Ascending aorta (tissue), 2 donors: Measurements from ENCODE around the gene GPANK1. TPM values are rescaled to one million over a fixed set of nuclear protein-coding genes. Genes with fewer than 3 reads are reported as not detected.

ENCODE experiments used
- DNase-seq, 2 donors: peaks; one replicate each; pipeline ENCODE4 v3.0.0-alpha.2; 2019; ENCODE audit warnings: low spot score in 2 of 2
- H3K27ac ChIP-seq, 2 donors: fragments of 200-600 bp; sonication (generic); one replicate each; pipeline ENCODE4 v1.5.1; 2016 to 2017; ENCODE audit warnings: mild to moderate bottlenecking in 1 of 2
- H3K27me3 ChIP-seq: fragments of 200-600 bp; sonication (generic); one replicate; pipeline ENCODE4 v1.5.1; 2017
- H3K36me3 ChIP-seq, 2 donors: fragments of 200-600 bp; sonication (generic); one replicate each; pipeline ENCODE4 v1.5.1; 2016
- H3K4me1 ChIP-seq, 2 donors: fragments of 200-600 bp; sonication (generic); one replicate each; pipeline ENCODE4 v1.5.1; 2016 to 2017; ENCODE audit warnings: mild to moderate bottlenecking in 1 of 2
- H3K4me3 ChIP-seq, 2 donors: fragments of 200-600 bp; sonication (generic); one replicate each; pipeline ENCODE4 v1.5.1; 2016 to 2017; ENCODE audit warnings: mild to moderate bottlenecking in 1 of 2
- H3K9me3 ChIP-seq, 2 donors: fragments of 200-600 bp; sonication (generic); one replicate each; pipeline ENCODE4 v1.5.1; 2016
- CTCF ChIP-seq, 3 experiments: fragments of 200-600 bp in 2 of 3; fragments of 450-650 bp in 1 of 3; sonication (generic) in 2 of 3; IDR thresholded peaks; one replicate each; pipeline ENCODE4 v1.5.1; 2016 to 2019; ENCODE audit warnings: antibody characterized with exemption in 3 of 3, mild to moderate bottlenecking in 1 of 3, moderate library complexity in 1 of 3
- intact Hi-C: fragments of 100-400 bp; cut with DNase I; formaldehyde crosslinking; loops from one replicate; pipeline ENCODE4 v1.15.1; 2023
- total RNA-seq: library from RNA; depleted of rRNA; stranded (reverse); fragments of >200 nt; gene quantifications from one replicate; pipeline ENCODE4 v1.1.0, GENCODE V29; 2016

Gene GPANK1
- total RNA-seq, 1 donor from 2014 or later: 9.8 TPM

- no peak for TF ChIP-seq CTCF (IDR thresholded peaks at IDR 0.05)
- H3K27ac ChIP-seq: no peak overlapping the region
- H3K36me3 ChIP-seq: peaks cover 71 to 84% of the 10 kb centered on the region in 2 donors
- no peaks in the 10 kb centered on the region for H3K4me1 ChIP-seq
- H3K9me3 ChIP-seq: no peaks in the 10 kb centered on the region
- no peak overlapping the region for H3K4me3 ChIP-seq
- intact Hi-C loops: no loop called here
- no peak for DNase-seq
- no peaks in the 10 kb centered on the region for H3K27me3 ChIP-seq
Observed at GRCh38 chr6:31693535-31693934, 28.7 kb upstream of the GPANK1 start.

DNA sequence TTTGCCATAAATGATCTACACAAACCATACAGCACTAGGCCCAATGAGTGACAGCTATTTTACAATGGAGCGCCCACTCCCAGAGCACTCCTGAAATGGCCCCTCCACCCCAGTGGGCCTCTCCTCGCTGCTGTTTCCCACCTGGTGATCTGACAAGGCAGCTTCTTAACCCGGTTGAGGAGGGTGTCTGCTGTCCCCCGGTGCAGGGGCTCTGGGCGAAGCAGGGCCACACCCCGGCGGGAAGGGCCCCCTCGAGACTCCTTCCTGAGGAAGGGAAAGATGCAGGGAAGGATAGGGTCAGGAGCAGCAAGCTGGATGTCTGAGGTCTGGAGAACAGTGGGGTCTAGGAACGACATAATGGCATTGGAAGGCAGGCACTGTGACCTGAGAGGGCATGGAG, 28.1 kb upstream of the GPANK1 start:
- H3K36me3 ChIP-seq: peaks cover 77 to 88% of the 10 kb centered on the region in 2 donors
- intact Hi-C loops: no loop called here

GRCh38 chr6:31692353-31692752, 27.6 kb upstream of the GPANK1 start:
- DNase-seq: no peak
- intact Hi-C loops: no loop called here
- Histone ChIP-seq H3K4me1 (no peaks in the 10 kb centered on the region), H3K27ac (no peak overlapping the region), H3K4me3 (no peak overlapping the region), H3K27me3 (no peaks in the 10 kb centered on the region), H3K9me3 (no peaks in the 10 kb centered on the region), H3K36me3 (peaks cover 82 to 94% of the 10 kb centered on the region in 2 donors)
- TF ChIP-seq CTCF (IDR thresholded peaks at IDR 0.05): no peak

More for the DNA sequence above, 28.1 kb upstream of the GPANK1 start:
- DNase-seq: no peak
- Histone ChIP-seq H3K9me3 (no peaks in the 10 kb centered on the region), H3K27ac (no peak overlapping the region), H3K27me3 (no peaks in the 10 kb centered on the region), H3K4me1 (no peaks in the 10 kb centered on the region), H3K4me3 (no peak overlapping the region)
- no peak for TF ChIP-seq CTCF (IDR thresholded peaks at IDR 0.05)

GRCh38 chr6:31691564-31692108, 26.8 kb upstream of the GPANK1 start:
- H3K4me3 ChIP-seq: no peak overlapping the region
- no peak overlapping the region for H3K27ac ChIP-seq
- peaks cover 83 to 97% of the 10 kb centered on the region in 2 donors for H3K36me3 ChIP-seq
- TF ChIP-seq CTCF (IDR thresholded peaks at IDR 0.05): no peak
- no peaks in the 10 kb centered on the region for H3K9me3 ChIP-seq
- intact Hi-C loops: no loop called here
- H3K27me3 ChIP-seq: no peaks in the 10 kb centered on the region
- DNase-seq: no peak
- no peaks in the 10 kb centered on the region for H3K4me1 ChIP-seq

DNA sequence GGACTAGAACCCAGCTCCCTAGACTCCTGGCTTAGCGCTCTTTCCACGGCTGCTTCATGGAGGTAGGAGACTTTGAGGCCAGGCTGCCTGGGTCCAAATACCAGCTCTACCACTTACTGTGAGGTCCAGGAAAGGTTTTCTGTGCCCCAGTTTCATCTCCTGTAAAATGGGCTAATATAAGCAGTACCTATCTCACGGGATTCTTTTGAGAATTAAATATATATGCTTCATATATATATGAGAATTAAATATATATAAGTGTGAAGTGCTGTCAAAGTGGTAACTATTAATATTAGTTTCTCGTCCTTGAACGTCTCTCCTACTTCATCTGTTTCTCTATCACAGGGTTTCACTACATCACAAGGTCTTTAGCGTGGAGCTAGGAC, 26.3 kb upstream of the GPANK1 start:
- Histone ChIP-seq H3K36me3 (peaks cover 77 to 97% of the 10 kb centered on the region in 2 donors), H3K27me3 (no peaks in the 10 kb centered on the region), H3K4me1 (no peaks in the 10 kb centered on the region), H3K4me3 (no peak overlapping the region), H3K27ac (no peak overlapping the region), H3K9me3 (no peaks in the 10 kb centered on the region)
- no peak for TF ChIP-seq CTCF (IDR thresholded peaks at IDR 0.05)
- DNase-seq: no peak
- intact Hi-C loops: no loop called here
